NCI-H2227 (cell line): ENCODE measurements around the gene RPS6KA1.
"Not testable (repeated sequence)": the region's sequence is repeated elsewhere in the genome, so short reads cannot be mapped to it uniquely, and the experiment has no call there.

ENCODE experiments used
- DNase-seq: peaks from one replicate; lab custom pipeline; 2025; ENCODE audit not compliant: unreplicated experiment; lab: John Stamatoyannopoulos, UW

Gene RPS6KA1

DNA sequence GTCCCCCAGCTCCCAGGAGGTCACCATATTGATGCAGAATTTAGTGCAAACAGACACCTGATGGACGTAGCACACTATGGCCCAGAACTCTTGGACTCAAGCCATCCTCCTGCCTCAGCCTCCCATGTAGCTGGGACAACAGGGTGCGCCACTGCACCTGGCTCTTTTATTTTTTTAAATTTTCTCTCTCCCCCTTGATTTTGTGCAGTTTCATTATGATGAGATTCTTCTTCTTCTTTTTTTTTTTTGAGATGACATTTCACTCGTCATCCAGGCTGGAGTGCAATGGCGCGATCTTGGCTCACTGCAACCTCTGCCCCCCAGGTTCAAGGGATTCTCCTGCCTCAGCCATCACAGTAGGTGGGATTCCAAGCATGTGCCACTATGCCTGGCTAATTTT lies 63.8 kb downstream of the RPS6KA1 start:
- no peak for DNase-seq

- not testable (repeated sequence) for DNase-seq
Measured at GRCh38 chr1:26594593-26594992, 65.0 kb downstream of the RPS6KA1 start.

DNA sequence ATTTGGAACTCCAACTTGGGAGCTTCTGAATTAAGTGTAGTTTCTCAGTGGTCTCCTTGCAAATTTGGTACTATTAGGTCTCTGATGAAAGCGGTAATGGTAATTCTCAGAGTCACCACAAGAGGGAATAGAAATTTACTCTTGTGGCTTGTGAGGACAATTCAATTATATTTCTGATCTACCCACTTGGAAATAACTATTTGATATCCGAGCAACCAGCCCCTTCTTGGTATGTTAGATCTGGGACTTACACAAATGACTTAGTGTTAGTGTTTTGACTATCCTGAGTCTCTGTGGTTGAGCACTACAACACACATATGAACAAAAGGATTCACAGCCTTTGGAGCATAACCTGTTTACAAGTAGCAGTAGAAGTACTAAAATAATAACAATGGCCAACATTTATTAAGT lies 68.1 kb downstream of the RPS6KA1 start:
- peak; percentile 71 for DNase-seq

GRCh38 chr1:26598890-26599289 lies 69.3 kb downstream of the RPS6KA1 start:
- no peak for DNase-seq

GRCh38 chr1:26602378-26602959 lies 72.9 kb downstream of the RPS6KA1 start:
- peak; percentile 79 for DNase-seq

GRCh38 chr1:26603856-26604255 lies 74.3 kb downstream of the RPS6KA1 start:
- no peak for DNase-seq

DNA sequence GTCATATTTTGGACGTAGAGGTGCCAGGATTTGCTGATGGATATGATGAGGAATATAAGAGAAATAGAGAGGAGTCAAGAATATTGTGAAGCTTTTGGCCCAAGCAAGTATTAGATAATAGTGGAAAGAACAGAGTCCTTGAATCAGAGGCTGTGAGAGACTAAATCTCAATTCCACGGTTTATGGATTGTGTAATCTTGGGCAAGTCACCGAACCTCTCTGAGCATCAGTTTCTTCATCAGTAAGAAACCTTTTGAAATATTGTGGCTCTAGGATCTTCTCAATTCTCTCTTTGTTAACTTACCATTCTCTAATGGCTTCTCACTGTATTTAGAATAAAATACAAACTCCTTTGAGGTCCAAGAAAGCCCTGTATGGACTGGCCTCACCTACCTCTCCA lies 77.6 kb downstream of the RPS6KA1 start:
- DNase-seq, result no peak

DNA sequence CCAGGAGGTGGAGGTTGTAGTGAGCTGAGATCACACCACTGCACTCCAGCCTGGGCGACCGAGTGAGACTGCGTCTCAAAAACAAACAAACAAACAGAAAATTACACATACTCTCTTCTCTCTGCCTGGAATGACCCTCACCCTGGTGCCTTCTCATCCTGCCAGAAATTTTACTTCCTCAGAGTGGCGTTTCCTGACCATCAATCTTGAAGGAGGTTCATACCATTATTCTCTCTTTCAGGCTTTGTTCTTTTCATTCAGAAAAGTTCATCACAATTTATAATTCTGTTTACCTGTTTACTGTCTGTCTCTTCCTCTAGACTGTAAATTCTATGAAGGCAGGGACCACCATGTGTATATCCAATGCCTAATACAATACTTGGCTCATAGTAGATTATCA lies 79.3 kb downstream of the RPS6KA1 start:
- no peak for DNase-seq

DNA sequence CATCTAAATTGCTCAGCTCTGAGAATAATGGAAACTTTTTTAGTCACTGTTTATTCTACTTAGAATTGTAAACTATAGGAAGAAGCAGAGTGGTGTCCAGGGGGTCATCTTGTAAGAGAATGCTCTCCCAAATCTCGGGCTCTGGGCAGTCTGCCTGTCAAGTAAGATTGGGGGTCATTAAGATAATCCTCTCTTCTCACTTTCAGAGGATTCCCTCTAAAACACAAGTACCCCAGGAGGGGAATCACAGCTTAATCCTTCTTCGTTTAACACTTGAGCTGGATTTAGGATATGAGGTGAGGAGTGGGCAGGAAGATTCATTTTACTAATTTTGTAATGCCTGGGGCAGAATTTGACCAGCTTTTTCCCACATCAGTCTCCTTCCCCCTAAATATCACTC lies 81.2 kb downstream of the RPS6KA1 start:
- DNase-seq, result no peak

- not testable (repeated sequence) for DNase-seq
Measured at GRCh38 chr1:26612627-26613026, 83.1 kb downstream of the RPS6KA1 start.

DNA sequence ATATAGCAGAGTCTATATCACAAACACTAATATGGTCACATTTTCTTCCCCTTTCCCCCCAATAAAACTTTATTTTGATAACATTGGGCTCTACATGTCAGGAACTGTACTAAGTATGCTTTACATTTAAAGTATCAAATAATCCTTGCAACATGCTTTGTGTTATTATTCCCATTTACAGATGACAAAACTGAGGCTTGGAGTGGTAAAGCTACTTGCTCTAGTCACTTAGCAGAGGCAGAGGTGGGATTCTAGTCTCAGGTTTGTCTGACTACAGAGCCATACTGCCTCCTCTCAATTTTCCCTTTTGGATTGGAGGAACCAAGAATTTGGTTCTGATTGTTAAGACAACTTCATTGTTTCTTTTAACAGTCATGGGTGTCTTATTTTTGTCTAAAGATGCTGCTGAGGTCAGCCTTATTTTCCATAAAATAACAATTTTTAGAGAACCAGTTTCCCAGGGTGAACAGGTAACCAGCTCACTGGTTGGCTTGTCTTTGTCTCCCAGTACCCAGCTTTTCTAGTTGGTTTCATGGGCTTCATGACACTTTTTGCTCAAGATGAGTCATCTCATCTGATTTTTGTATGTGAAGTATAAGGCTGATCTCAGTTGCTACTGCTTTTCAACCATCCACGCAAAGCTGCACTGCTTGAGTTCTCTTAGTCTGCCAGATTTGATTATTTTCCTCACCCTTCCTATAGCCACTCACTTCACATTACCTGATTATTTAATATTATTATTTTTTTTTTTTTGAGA lies 85.3 kb downstream of the RPS6KA1 start:
- DNase-seq, result no peak

DNA sequence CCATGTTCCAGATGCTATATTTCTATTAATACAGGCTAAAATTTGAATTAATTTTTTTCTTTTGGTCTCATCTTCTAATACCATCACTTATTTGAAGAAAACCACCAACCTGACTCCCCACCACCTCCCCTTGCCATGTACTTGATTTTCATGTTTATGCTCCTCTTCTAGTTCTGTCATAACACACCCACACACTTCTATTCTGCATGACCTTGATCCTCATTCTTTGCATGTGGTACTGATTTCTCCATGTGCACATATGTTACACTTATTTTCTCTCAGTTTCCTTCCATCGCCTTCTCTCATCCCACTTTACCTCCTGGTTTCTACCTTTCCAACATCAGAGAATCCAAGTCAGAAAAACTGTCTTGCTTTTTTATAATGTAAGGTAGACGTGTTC lies 87.3 kb downstream of the RPS6KA1 start:
- no peak for DNase-seq

- no peak for DNase-seq
Measured at GRCh38 chr1:26618561-26618960, 89.0 kb downstream of the RPS6KA1 start.
